GM21526 (cell line): Measurements from ENCODE around the gene CADPS.

Experiments used
- ATAC-seq: cut with Tn5 transposase; IDR thresholded peaks from one replicate; pipeline ENCODE4 v1.9.1; 2021; ENCODE audit warnings: moderate library complexity; ENCODE audit not compliant: unreplicated experiment, low FRiP score

The CADPS gene

GRCh38 chr3:62462788-62463187 is 412.4 kb downstream of the CADPS start:
- ATAC-seq: no peak

GRCh38 chr3:62462104-62462762 is 413.0 kb downstream of the CADPS start:
- no peak for ATAC-seq

GRCh38 chr3:62454916-62455315 is 420.3 kb downstream of the CADPS start:
- no peak for ATAC-seq

- no peak for ATAC-seq
These were observed 421.8 kb downstream of the CADPS start for GRCh38 chr3:62453448-62453847.

- no peak for ATAC-seq
These were observed 423.9 kb downstream of the CADPS start for GRCh38 chr3:62451211-62451887.

- ATAC-seq: no peak
These were observed 428.8 kb downstream of the CADPS start for GRCh38 chr3:62446337-62446940.

- no peak for ATAC-seq
These were observed 429.9 kb downstream of the CADPS start for GRCh38 chr3:62445275-62445674.

- ATAC-seq: no peak
These were observed 435.2 kb downstream of the CADPS start for GRCh38 chr3:62439978-62440377.

- ATAC-seq: no peak
These were observed 435.9 kb downstream of the CADPS start for GRCh38 chr3:62439176-62439813.

- no peak for ATAC-seq
These were observed 438.4 kb downstream of the CADPS start for GRCh38 chr3:62436785-62437184.

GRCh38 chr3:62433396-62433795 is 441.8 kb downstream of the CADPS start:
- ATAC-seq: no peak

- ATAC-seq: no peak
These were observed 454.0 kb downstream of the CADPS start for GRCh38 chr3:62421207-62421606.

- ATAC-seq: no peak
These were observed 459.1 kb downstream of the CADPS start for GRCh38 chr3:62416144-62416543.

GRCh38 chr3:62415312-62415801 is 459.9 kb downstream of the CADPS start:
- no peak for ATAC-seq

GRCh38 chr3:62414786-62415185 is 460.4 kb downstream of the CADPS start:
- no peak for ATAC-seq

- ATAC-seq: no peak
These were observed 461.5 kb downstream of the CADPS start for GRCh38 chr3:62413687-62414086.

GRCh38 chr3:62406945-62407344 is 468.3 kb downstream of the CADPS start:
- ATAC-seq: no peak

GRCh38 chr3:62405566-62405965 is 469.6 kb downstream of the CADPS start:
- ATAC-seq: no peak

GRCh38 chr3:62405135-62405534 is 470.1 kb downstream of the CADPS start:
- ATAC-seq: no peak

GRCh38 chr3:62404321-62404720 is 470.9 kb downstream of the CADPS start:
- no peak for ATAC-seq

GRCh38 chr3:62403765-62404164 is 471.5 kb downstream of the CADPS start:
- no peak for ATAC-seq
